ENCODE results near the gene BCL11B. TPM values are rescaled to one million over a fixed set of nuclear protein-coding genes. Genes with fewer than 3 reads are reported as not detected.

BCL11B gene
- total RNA-seq, 1 experiment from 2014 or later = 0.05 TPM

DNA sequence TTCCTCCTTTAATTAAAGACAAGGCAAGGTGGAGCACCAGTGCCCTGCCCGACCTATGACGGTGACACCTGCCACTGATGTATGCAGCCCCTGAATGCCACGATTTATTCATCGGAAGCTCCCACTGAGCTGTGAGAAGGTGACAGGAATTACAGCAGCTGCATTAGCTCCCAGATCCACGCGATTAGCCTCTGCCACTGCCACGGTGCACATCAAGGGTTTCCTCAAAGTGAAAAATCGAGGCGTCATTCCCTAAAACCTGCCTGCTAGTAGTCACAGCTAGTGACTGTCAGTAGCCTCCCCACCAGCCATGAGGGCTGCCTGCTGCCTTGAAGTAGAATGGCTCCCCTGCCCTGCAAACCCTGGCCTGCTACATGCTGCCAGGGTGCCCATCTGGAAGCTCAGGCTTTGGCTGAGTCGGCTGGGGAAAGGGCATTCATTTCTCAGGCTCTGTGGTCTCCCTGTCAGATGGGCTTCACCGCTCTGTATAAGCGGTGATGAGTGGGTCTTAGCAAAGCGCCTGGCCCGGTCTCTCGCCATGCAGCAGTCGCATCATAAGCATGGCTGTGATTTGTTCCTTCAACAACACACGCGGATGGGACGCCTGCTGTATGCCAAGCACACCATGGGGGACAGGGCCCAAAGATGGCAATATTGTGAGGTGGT lies 8.2 kb upstream of the BCL11B start:
- BruUV-seq (replicated peaks) = no TSS peak
- POLR2A ChIA-PET = interaction anchor here (0.6 kb wide), 1 partner anchor 89 kb away, joined by 4 read pairs; no protein-coding TSS in a partner anchor
- H3K27me3 Mint-ChIP-seq (ENCODE audit: insufficient read depth, unreplicated experiment) = peaks cover 12% of the 10 kb centered on the region
- no peak for DNase-seq
- TF ChIP-seq, protein P1, sequence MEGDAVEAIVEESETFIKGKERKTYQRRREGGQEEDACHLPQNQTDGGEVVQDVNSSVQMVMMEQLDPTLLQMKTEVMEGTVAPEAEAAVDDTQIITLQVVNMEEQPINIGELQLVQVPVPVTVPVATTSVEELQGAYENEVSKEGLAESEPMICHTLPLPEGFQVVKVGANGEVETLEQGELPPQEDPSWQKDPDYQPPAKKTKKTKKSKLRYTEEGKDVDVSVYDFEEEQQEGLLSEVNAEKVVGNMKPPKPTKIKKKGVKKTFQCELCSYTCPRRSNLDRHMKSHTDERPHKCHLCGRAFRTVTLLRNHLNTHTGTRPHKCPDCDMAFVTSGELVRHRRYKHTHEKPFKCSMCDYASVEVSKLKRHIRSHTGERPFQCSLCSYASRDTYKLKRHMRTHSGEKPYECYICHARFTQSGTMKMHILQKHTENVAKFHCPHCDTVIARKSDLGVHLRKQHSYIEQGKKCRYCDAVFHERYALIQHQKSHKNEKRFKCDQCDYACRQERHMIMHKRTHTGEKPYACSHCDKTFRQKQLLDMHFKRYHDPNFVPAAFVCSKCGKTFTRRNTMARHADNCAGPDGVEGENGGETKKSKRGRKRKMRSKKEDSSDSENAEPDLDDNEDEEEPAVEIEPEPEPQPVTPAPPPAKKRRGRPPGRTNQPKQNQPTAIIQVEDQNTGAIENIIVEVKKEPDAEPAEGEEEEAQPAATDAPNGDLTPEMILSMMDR (IDR thresholded peaks at IDR 0.05; ENCODE audit: insufficient read depth in 1 of 2, low read depth in 1 of 2, low read length in 1 of 2, severe bottlenecking in 1 of 2, unreplicated experiment in 1 of 2) = no peak
- CTCF ChIA-PET = interaction anchor here (0.6 kb wide), 1 partner anchor 95 kb away, joined by 3 read pairs; no protein-coding TSS in a partner anchor
- no peaks in the 10 kb centered on the region for H3K9me3 ChIP-seq
- no peaks in the 10 kb centered on the region for H3K36me3 Mint-ChIP-seq (ENCODE audit: insufficient read depth, unreplicated experiment)
- H3K4me3 Mint-ChIP-seq (ENCODE audit: unreplicated experiment) = no peak overlapping the region
- no peaks in the 10 kb centered on the region for H3K4me1 Mint-ChIP-seq (ENCODE audit: low read depth, unreplicated experiment)
- no peaks in the 10 kb centered on the region for H3K4me1 ChIP-seq
- no peak overlapping the region for H3K4me3 ChIP-seq (ENCODE audit: low read depth, low read length)
- H3K9me3 Mint-ChIP-seq (ENCODE audit: unreplicated experiment) = no peaks in the 10 kb centered on the region
- no peaks in the 10 kb centered on the region for H3K36me3 ChIP-seq (ENCODE audit: control insufficient read depth, insufficient read depth, low read length)
- no peaks in the 10 kb centered on the region for H3K27me3 ChIP-seq (replicated peaks; ENCODE audit: control insufficient read depth, insufficient read depth, low read length)
- H3K27ac Mint-ChIP-seq (ENCODE audit: unreplicated experiment) = no peak overlapping the region
- intact Hi-C loops (cut with micrococcal nuclease; ENCODE audit: unreplicated experiment) = no loop called here

DNA sequence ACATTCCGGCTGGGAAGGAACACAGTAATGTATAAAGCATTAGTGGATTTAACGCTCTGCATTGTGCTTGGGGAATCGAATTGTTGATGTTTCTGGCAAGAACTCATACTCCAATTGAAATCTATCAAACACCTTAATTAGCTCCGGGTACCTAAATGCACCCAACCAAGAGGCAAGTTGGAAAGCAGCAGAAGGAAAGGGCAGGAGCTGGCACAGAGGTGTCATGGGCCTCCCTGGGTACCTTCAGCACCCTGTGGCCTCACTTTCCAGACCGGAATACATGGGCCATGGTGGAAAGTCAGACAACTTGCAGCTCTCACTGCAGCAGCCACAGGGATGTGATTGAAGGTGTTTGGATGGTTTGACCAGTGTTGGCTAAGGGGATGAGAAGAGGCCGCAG lies 6.8 kb upstream of the BCL11B start:
- Mint-ChIP-seq H3K9me3 (ENCODE audit: unreplicated experiment) (no peaks in the 10 kb centered on the region), H3K4me1 (ENCODE audit: low read depth, unreplicated experiment) (no peaks in the 10 kb centered on the region), H3K27me3 (ENCODE audit: insufficient read depth, unreplicated experiment) (peaks cover 14% of the 10 kb centered on the region), H3K27ac (ENCODE audit: unreplicated experiment) (no peak overlapping the region), H3K4me3 (ENCODE audit: unreplicated experiment) (no peak overlapping the region), H3K36me3 (ENCODE audit: insufficient read depth, unreplicated experiment) (no peaks in the 10 kb centered on the region)
- TF ChIP-seq, protein P1 (IDR thresholded peaks at IDR 0.05; ENCODE audit: insufficient read depth in 1 of 2, low read depth in 1 of 2, low read length in 1 of 2, severe bottlenecking in 1 of 2, unreplicated experiment in 1 of 2) = no peak
- no peaks in the 10 kb centered on the region for H3K36me3 ChIP-seq (ENCODE audit: control insufficient read depth, insufficient read depth, low read length)
- H3K9me3 ChIP-seq = no peaks in the 10 kb centered on the region
- CTCF ChIA-PET = no interaction called here
- DNase-seq = no peak
- intact Hi-C loops (cut with micrococcal nuclease; ENCODE audit: unreplicated experiment) = no loop called here
- POLR2A ChIA-PET = no interaction called here
- no TSS peak for BruUV-seq (replicated peaks)
- H3K27me3 ChIP-seq (replicated peaks; ENCODE audit: control insufficient read depth, insufficient read depth, low read length) = no peaks in the 10 kb centered on the region
- no peak overlapping the region for H3K4me3 ChIP-seq (ENCODE audit: low read depth, low read length)
- H3K4me1 ChIP-seq = 0 out of 2 replicates have a peak, but pooled peaks cover 6% of the 10 kb centered on the region

DNA sequence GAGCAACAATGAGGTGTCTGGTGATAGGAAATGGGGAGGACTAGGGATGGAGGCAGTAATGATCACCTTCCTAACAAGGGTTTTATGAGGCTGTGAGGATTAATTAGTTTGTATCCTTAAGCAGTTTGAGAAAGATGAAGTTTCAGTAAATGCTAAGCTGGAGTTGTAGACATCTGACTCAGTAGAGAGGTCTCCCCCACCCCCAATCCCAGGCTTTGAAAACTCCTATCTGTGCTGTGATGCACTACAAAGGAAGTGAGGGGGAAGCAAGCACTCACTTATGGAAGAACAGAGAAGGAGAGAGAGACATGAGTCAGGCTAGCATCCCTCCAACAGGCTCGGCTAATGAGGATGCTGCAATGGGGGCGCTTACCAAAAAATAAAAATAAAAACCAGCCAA lies 5.5 kb upstream of the BCL11B start:
- ChIA-PET CTCF (no interaction called here), POLR2A (no interaction called here)
- Histone ChIP-seq H3K4me1 (peaks cover 17% of the 10 kb centered on the region), H3K9me3 (no peaks in the 10 kb centered on the region), H3K27me3 (replicated peaks; ENCODE audit: control insufficient read depth, insufficient read depth, low read length) (no peaks in the 10 kb centered on the region), H3K4me3 (ENCODE audit: low read depth, low read length) (no peak overlapping the region), H3K36me3 (ENCODE audit: control insufficient read depth, insufficient read depth, low read length) (no peaks in the 10 kb centered on the region)
- TF ChIP-seq, protein P1 (IDR thresholded peaks at IDR 0.05; ENCODE audit: insufficient read depth in 1 of 2, low read depth in 1 of 2, low read length in 1 of 2, severe bottlenecking in 1 of 2, unreplicated experiment in 1 of 2) = no peak
- DNase-seq = no peak
- Mint-ChIP-seq H3K27ac (ENCODE audit: unreplicated experiment) (no peak overlapping the region), H3K27me3 (ENCODE audit: insufficient read depth, unreplicated experiment) (peaks cover 18% of the 10 kb centered on the region), H3K4me1 (ENCODE audit: low read depth, unreplicated experiment) (no peaks in the 10 kb centered on the region), H3K4me3 (ENCODE audit: unreplicated experiment) (no peak overlapping the region), H3K9me3 (ENCODE audit: unreplicated experiment) (no peaks in the 10 kb centered on the region), H3K36me3 (ENCODE audit: insufficient read depth, unreplicated experiment) (no peaks in the 10 kb centered on the region)
- intact Hi-C loops (cut with micrococcal nuclease; ENCODE audit: unreplicated experiment) = no loop called here
- no TSS peak for BruUV-seq (replicated peaks)
